HG02981 (cell line): Measurements from ENCODE around the gene BAIAP3.
"Not testable (repeated sequence)": the region's sequence is repeated elsewhere in the genome, so short reads cannot be mapped to it uniquely, and the experiment has no call there.

Experiments used
- ATAC-seq: cut with Tn5 transposase; IDR thresholded peaks from one replicate; pipeline ENCODE4 v1.9.1; 2021; ENCODE audit warnings: mild to moderate bottlenecking, moderate library complexity; ENCODE audit not compliant: unreplicated experiment

The BAIAP3 gene, protein sequence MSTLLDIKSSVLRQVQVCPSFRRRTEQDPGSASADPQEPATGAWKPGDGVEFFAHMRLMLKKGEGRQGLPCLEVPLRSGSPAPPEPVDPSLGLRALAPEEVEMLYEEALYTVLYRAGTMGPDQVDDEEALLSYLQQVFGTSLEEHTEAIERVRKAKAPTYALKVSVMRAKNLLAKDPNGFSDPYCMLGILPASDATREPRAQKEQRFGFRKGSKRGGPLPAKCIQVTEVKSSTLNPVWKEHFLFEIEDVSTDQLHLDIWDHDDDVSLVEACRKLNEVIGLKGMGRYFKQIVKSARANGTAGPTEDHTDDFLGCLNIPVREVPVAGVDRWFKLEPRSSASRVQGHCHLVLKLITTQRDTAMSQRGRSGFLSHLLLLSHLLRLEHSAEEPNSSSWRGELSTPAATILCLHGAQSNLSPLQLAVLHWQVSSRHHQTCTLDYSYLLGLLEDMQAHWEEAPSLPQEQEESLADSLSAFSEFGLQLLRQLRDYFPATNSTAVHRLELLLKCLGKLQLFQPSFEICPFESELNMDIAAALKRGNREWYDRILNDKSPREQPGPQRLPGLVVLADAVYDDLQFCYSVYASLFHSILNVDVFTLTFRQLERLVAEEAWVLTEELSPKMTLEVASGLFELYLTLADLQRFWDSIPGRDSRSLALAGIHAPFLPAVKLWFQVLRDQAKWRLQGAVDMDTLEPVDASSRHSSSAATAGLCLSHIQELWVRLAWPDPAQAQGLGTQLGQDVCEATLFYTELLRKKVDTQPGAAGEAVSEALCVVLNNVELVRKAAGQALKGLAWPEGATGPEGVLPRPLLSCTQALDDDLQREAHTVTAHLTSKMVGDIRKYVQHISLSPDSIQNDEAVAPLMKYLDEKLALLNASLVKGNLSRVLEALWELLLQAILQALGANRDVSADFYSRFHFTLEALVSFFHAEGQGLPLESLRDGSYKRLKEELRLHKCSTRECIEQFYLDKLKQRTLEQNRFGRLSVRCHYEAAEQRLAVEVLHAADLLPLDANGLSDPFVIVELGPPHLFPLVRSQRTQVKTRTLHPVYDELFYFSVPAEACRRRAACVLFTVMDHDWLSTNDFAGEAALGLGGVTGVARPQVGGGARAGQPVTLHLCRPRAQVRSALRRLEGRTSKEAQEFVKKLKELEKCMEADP

DNA sequence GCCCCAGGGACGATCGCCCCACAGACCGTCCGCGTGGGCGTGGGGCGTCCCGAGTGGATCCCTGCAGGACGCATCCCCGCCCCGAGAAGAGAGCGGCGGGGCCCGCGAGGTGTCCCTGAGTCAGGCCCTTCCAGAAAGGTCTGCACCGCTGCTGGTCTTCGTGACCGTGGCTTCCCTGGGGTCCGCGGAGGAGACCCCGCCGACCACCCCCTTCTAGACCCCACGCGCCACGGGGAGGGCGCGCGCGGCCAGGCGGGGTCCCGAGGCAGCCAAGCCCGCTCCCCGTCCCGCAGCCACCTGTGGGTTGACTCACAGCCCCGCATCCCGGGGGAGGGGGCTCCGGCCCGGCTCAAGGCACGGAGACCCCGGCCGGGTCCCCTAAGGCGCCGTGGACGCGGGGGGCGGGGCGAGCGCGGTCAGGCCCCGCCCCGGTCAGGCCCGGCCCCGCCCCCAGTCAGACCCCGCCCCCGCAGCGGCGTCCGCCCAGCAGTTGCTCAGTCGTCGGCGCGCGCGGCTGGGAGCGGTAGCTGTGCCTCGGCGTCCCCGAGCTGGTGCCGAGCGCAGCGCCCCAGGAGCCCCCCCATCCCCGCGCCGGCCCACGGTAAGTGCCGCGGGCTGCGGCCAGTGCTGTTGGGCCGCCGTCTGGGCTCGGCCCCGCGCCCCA lies at the start of gene BAIAP3:
TSS of gene BAIAP3 (plus strand) at position 497 of the 664 bp plus-strand sequence. CDS start 4,905 bp downstream, outside the sequence.
- ATAC-seq: no peak

DNA sequence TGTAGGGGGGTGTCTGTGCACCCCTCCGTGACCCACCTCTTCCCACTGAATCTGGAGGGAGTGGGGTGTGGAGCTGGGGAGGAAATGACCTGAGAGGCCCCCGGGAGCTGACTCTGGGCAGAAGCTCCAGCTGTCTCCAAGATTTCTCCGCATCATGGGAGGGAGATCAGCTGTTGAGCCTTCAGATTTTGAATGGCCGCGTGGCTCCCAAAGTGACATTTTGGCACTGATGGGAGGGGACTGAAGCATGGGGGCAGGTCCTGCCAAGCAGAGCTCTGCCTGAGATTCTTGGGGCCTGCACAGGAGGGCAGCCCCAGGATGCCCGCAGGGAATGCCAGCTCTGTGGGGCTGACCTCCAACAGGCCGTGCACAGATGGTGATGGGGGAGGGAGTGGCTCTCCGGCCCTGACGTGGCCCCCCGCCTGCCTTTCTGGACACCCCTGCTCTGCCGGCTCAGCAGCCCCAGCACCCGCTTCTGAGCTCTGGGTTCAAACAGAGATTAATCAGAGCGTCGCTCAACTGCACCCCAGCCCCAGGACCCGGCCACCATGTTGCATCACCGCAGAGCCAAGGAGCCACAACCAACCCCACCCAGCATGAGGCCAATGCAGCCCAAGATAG lies 49.3 kb upstream of the BAIAP3 start:
- ATAC-seq: no peak

DNA sequence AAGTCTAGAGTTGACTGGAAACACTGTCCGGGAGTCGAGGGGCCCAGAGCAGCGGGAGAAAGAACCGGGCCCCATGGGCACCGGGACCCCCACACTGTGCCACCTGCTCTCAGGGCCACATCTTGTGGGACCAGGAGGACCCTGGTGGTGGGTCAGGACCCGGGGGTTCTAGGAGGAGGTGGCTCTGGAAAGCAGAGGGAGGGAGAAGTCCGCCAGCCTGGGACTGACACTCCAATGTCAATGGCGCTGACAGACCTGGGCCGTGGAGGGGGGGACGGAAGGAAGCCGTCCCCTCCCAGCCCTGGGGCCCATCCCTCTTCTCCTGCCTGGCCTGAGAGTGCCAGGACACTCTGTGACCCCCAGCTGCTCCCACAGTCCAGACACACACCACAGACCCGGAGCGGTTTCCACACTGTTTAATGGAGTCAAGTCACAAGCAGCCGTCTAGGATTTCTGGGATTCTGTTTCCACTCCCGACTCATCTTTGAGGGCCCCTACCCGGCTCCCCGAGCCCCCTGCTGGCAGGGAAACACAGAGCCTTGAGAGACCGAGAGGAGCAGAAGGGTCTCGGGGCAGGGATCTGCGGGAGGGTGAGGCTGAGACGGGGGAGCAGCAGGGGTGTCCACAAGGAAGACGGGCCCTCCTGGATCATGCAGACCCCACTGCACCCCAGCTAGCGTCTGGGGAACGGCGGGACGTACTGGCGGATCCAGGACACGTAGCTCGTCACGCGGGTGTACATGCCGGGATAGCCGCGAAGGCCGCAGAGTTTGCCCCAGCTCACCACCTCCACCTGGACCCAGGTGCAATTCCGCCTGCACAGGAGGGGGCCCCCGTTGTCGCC lies 47.6 kb upstream of the BAIAP3 start:
- no peak for ATAC-seq

DNA sequence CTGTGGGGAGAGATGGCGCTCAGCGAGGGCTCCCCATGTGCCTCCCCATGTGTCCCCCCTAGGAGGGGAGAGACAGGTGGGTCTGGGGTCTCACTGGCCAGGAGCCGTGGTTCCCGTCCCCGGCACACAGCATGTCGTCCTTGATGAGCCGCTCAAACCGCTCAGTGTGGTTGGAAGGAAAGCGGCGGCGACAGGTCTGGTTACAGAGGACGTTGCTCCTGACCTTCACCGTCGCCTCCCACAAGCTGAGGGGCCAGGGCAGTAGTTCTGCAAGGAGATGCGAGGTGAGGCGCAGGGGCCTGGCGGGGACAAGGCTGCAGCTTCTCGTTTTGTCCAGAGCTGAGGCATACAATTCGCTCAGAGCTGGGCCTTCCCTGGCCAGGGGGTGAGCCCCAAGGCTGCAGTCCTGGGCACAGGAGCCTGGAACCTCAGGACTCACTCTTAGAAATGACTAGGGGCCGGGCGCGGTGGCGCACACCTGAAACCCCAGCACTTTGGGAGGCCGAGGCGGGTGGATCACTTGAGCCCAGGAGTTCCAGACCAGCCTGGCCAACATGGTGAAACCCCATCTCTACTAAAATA lies 46.8 kb upstream of the BAIAP3 start:
- no peak for ATAC-seq

DNA sequence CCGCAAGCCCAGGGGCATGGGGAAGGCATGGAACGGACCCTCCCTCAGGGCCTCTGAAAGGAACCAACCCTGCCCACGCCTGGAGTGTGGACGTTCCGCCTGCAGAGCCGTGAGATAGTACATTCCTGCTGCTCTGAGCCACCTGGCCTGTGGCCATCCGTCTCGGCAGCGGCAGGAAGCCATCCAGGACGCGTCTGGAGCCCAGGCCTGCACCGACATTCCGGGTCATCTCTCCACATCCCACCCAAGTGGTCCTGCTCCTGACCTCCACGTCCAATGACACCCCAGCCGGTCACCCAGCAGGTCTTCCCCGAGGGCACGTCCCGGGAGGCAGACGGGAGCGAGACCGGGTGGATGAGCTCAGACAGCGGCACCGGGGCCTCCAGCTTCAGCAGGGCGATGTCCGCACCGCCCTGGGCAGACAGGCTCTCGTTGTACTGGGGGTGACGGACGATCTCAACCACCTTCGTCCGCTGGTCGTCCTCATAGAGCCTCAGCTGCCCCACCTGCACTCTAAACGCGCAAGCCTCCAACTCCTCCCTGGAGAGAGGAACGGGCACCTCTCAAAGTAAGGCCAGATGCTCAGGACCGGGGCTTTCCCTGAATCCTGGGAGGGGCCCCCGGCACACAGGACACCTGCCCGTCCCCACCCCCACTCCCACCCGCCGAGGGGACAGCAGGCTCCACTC lies 45.3 kb upstream of the BAIAP3 start:
- no peak for ATAC-seq

DNA sequence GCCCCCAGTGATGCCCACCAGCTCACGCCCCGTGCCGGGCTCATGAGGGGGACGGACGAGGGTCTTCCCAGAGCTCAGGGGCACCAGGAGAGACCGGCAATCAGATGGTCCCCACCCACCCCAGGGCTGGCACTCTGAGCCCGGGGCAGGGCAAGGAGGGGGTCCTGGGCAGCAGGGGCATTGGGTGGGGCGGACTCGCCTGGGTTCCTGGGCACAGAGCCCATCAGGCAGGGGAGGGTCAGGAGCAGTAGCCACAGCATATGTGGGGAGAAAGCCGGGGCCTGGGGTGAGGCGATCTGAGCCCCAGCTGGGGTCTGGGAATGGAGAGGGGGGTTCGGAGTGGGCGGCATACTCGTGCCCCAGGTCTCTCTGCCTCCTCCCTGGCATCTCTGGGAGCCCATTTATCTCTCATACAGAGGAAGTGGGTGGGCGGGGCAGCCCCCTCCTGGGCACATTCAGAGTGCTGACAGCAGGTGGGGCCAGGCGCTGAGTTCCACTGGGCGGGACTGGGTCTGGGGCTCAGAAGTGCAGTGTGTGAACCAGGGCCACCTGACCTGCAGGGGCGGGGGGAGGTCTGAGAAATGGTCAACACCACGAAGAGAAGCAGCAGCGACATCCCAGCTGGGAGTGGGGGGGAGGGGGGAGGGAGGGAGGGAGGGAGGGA lies 44.5 kb upstream of the BAIAP3 start:
- no peak for ATAC-seq

DNA sequence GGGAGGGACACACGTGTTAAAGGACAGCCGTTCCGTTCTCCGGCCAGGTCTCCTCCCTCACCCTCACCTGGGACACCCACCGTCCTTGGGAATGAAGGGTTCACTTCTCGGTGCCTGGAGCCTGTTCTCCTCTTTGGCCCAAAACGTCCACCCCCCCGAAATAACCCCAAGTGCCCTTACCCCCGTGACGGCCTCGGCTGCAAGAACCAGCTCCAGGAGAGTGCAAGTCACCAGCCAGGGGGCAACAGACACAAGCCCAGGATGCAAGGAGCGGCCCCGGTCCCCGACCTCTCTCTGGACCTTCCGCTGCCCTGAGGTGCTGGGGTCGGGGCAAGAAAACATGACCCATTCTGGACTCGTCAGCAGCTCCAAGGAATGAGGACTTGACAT lies 44.0 kb upstream of the BAIAP3 start:
- no peak for ATAC-seq

DNA sequence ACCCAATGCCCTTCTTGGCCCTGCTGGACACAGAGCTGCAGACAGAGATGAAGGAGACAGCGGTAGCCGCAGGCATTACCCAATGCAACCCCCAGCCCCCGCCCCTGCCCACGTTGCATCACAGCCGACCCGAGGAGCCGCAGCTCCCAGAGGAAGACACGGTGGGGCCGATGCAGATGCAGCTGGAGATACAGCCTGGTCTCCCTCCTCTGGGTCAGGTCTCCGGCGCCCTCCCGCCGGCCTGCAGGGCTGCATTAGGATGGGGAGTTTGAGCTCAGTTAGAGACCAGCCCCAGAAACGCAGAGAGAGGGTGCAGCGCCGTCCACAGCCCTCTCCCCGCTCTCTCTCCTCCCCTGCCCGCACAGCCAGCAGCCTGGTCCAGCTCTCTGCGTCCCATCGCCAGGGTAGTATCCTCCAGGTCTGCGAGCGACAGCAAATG lies 43.4 kb upstream of the BAIAP3 start:
- no peak for ATAC-seq

DNA sequence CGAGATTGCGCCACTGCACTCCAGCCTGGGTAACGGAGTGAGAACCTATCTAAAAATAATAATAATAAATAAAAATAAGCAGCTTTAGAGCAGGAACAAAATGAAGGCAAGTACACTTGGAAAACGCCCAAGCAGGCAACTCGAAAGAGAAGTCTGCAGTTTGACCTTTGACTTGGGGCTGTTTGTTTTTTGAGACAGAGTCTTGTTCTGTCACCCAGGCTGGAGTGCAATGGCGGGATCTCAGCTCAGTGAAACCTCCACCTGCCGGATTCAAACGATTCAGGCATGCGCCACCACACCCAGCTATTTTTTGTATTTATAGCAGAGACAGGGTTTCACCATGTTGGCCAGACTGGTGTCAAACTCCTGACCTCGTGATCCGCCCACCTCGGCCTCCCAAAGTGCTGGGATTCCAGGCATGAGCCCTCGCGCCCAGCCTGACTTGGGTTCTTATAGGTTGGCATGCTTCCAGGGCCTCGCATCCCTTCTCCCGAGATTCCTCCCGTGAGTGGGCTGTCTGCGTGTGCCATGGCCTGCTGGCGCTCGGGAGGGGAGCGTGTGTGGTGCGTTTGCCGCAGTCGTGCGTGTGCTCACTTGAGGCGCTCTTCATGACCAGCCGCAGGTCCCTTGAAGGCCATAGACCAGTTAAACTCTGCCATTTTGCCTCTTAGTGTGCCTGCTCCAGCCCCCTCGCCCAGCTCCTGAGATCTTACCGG lies 42.4 kb upstream of the BAIAP3 start:
- no peak for ATAC-seq

DNA sequence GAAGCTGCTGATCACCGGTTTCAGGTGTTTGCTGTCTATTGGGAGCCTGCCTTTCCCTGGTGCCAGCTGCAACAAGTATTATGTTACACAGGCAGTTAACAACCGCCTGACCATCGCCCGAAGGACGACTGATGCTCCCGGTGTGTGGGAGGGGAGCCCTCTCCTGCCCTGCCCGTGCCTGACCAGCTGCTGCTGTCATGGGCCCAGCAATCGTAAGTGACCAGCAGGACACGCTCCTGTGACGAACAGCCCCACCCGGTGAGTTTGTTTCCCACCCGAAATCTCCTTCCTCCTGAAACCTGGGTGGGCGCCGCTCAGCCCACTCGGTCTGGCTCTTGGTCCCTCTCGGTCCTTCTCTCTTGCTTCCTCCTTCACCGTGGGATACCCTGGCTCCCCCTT lies 41.9 kb upstream of the BAIAP3 start:
- no peak for ATAC-seq

DNA sequence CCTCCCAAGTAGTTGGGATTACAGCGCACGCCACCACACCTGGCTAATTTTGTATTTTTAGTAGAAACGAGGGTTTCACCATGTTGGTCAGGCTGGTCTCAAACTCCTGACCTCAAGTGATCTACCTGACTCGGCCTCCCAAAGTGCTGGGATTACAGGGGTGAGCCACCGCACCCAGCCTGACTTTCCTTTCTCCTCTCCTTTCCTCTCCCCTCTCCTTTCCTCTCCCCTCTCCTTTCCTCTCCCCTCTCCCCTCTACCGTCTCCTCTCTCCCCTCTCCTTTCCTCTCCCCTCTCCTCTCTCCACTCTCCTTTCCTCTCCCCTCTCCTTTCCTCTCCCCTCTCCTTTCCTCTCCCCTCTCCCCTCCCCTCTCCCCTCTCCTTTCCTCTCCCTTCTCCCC lies 41.2 kb upstream of the BAIAP3 start:
- ATAC-seq: not testable (repeated sequence)

DNA sequence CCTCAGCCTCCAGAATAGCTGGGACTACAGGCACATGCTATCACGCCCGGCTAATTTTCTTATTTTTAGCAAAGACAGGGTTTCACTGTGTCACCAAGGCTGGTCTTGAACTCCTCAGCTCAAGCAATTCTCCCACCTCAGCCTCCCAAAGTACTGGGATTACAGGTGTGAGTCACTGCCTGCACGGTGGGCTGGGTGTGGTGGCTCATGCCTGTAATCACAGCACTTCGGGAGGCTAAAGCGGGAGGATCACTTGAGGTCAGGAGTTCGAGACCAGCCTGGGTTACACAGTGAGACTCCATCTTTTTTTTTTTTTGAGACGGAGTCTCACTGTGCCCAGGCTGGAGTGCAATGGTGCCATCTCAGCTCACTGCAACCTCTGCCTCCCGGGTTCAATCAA lies 40.6 kb upstream of the BAIAP3 start:
- ATAC-seq: not testable (repeated sequence)

DNA sequence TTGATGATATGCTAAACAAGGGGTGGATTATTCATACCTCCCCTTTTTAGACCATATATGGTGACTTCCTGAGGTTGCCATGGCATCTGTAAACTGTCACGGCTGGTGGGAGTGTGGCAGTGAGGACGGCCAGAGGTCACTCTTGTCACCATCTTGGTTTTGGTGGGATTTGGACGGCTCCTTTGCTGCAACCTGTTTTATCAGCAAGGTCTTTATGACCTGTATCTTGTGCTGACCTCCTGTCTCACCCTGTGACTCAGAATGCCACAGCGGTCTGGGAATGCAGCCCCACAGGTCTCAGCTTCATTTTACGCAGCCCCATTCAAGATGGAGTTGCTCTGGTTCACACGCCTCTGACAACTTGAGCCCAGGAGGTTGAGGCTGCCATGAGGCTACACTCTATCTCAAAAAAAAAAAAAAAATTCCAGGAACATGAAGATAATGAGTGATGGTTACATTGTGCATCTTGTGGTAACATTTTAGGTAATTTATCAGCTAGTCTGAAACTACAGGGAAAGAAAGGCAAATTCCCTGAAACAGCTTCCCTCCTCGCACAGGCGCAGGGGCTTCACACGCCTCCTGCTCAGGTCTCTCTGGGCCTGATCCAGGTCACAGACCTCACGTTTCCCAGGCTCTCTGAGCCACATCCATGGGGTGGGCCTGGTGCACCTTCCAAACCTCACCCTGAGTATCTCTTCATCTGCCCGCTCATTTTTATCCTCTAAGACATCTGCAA lies 39.4 kb upstream of the BAIAP3 start:
- ATAC-seq: no peak

DNA sequence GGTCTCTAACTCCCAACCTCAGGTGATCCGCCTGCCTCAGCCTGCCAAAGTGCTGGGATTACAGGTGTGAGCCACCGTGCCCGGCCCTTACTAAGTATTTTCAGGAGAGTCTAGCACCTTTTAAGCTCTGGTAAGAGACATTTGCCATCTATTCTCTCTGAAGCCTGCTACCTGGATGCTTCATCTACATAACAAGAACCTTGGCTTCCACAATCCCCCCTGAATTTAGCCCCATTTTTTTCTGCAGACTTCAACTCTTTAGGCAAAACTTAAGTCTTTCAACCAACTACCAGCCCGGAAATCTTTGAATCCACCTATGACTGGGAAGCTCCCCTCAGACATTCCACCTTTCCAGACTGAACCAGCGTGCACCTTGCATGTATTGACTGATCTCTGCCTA lies 38.0 kb upstream of the BAIAP3 start:
- ATAC-seq: no peak

DNA sequence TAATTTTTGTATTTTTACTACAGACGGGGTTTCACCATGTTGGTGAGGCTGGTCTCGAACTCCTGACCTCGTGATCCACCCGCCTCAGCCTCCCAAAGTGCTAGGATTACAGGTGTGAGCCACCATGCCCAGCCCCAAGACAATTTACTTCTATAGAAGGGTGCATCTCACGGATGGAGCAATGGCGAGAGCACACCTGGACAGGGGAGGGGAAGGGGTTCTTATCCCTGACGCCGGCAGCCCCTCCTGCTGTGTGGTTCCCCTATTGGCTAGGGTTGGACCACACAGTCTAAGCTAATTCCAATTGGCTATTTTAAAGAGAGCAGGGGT lies 36.8 kb upstream of the BAIAP3 start:
- not testable (repeated sequence) for ATAC-seq

DNA sequence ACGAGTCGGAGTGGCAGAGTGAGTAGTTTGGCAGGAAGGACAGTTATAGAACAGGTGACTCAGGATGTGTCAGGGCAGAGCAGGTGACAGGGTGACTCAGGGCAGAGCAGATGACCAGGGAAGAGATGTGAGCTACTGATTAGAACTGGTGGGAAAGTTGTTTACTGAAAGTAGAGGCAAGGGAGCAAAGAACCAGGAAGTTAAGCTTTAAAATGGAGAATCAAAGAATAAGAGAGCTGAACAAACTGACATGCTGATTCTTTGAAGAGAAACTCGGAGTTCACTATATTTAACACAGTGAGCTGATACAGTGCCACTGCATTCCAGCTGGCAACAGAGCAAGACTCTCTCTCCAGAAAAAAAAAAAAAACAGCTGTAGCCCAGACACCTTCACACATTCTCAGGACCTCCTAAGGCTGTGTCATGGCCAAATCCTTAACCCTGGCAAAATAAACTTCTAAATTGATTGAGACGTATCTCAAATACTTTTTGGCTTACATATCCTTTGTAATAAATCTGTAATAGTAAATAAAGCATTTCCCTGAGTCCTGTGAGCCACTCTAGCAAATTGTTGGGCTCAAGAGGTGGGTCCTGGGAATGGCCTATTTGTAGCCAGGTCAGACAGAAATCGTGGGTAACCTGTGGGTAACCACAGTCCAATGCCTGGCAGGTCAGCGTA lies 36.3 kb upstream of the BAIAP3 start:
- ATAC-seq: no peak
